ENCODE results near the gene KRTAP4-4.
"Not testable (repeated sequence)": the region's sequence is repeated elsewhere in the genome, so short reads cannot be mapped to it uniquely, and the experiment has no call there.

The KRTAP4-4 gene

DNA sequence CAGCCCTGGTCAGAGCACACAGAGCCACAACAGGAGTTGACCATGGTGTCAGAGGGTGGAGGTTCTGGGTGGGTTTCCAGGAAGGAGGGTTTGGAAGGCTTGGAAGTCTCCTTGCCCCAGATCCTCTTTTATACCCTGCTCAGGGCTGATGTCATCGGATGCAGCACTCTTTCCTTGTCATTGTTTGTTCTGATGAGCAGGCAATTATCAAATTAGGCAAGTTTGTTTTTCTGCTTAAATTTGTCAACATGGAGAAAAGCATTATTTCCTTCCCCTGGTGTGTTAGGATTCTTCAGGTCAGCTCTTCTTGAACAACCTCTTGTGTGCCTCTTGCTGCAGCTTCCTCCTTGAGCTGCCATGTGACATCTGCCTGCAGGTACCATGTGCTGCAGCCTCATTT lies at the start of gene KRTAP4-4:
Gene KRTAP4-4, minus strand, starts transcription at position 101 of the 400 bp plus-strand sequence. Its CDS starts 57 bp downstream, at position 44.
- DNase-seq (ENCODE audit: low spot score): no peak

DNA sequence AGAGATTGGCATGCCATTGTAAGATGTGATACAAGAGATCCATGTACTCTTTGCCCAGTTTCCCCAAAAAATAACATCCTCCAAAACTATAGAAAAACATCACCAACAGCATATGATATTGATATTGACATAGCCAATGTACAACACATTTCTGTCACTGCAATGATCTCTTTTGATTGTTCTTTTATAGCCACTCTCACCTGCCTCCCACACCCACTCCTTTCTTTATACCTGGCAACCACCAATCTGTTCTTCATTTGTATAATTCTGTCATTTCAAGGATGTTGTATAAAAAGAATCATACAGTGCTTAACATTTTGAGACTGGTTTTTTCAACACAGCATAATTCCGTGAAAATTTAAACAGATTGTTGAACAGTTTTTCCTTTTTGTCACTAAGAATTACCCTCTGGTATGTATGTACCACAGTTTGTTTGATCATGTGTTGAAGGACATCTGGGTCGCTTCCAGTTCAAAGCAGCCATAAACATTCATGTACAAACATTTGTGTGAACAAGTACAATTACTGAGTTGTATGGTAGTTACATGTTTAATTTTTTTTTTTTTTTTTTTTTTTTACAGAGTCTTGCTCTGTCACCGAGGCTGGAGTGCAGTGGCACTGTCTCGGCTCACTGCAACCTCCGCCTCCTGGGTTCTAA lies 39.0 kb upstream of the KRTAP4-4 start:
- no peak for DNase-seq (ENCODE audit: low spot score)

DNA sequence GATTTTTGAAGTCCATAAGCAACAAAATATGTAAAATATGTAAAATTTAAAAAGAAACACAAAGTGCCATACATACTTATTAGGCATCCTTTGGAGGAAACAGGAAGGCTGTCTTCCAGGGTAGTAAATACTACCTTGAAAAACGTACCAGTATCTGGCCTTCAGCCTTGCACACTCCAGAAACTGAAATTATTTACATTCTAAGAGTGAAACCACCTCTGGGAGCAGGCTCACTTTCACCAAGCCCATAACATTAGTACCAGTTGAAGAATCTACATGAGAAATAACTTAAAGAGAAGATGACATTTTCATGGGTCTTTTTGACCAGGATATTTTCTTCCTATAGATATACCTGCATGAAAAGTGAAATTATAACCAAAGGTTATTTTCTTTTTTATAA lies 35.5 kb upstream of the KRTAP4-4 start:
- DNase-seq (ENCODE audit: low spot score): no peak

DNA sequence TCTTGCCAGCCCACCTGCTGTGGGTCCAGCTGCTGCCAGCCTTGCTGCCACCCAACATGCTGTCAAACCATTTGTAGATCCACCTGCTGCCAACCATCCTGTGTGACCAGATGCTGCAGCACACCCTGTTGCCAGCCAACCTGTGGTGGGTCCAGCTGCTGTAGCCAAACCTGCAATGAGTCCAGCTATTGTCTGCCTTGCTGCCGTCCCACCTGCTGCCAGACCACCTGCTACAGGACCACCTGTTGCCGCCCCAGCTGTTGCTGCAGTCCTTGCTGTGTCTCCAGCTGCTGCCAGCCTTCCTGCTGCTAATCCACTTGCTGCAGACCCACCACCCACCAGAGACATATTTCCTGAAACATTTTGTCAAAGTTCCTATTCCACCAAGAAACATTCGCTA lies 29.8 kb upstream of the KRTAP4-4 start:
- DNase-seq (ENCODE audit: low spot score): no peak

DNA sequence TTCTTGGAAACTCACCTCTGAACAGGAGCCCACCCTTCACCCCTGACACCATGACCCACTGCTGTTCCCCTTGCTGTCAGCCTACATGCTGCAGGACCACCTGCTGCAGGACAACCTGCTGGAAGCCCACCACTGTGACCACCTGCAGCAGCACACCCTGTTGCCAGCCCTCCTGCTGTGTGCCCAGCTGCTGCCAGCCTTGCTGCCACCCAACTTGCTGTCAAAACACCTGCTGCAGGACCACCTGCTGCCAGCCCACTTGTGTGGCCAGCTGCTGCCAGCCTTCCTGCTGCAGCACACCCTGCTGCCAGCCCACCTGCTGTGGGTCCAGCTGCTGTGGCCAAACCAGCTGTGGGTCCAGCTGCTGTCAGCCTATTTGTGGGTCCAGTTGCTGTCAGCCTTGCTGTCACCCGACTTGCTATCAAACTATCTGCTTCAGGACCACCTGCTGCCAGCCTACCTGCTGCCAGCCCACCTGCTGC lies 29.3 kb upstream of the KRTAP4-4 start, which contains the start of gene KRTAP9-1:
Gene KRTAP9-1, plus strand, starts transcription at position 51 of the 482 bp plus-strand sequence. Its CDS starts 0 bp downstream, at position 51.
- not testable (repeated sequence) for DNase-seq (ENCODE audit: low spot score)

DNA sequence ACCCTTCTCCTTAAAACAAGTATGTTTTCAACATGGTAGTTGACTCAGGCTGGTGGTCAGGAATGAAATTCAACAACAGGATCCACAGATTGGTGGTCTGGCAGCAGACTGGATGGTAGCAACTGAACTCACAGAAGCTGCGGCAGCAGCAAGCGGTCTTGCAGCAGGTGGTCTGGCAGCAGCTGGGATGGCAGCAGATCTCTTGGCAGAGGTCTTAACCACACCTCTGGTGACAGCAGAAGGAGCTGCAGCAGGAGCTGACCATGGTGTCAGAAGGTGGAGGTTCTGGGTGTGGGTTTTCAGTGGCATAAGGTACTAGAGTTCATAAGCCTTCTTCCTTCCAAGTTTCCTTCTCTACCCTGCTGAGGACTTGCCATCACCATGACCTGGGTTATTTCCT lies 26.3 kb upstream of the KRTAP4-4 start:
- no peak for DNase-seq (ENCODE audit: low spot score)

DNA sequence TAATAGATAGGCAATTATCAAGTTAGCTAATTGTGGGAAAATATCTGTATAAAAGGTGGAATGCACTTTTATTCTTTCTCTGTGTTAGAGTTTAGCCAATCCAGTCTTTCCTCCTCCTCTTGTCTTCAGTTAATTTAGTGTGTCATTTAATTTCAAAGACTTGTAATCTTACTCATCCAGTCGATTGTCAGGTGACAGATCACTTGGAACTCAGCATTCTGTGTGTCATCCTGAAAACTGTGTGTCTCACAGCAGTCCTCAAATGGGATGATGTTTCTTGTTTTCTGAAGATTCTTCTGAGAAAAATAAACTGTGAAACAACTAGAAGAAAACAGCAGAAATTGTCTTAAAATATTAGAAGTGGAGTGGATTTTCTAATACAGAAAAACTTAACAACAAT lies 24.5 kb upstream of the KRTAP4-4 start:
- DNase-seq (ENCODE audit: low spot score): no peak

DNA sequence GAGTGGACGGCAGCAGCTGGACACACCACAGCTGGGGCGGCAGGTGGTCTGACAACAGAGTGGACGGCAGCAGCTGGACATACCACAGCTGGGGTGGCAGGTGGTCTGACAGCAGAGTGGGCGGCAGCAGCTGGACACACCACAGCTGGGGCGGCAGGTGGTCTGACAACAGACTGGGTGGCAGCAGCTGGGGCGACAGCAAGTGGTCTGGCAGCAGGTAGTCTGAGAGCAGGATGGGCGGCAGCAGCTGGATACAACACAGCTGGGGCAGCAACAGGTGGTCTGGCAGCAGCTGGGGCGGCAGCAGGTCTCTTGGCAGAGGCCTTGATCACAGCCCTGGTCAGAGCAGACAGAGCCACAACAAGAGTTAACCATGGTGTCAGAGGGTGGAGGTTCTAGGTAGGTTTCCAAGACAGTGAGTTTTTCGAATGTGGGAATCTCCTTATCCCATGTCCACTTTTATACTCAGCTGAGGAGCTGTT lies 24.0 kb upstream of the KRTAP4-4 start, which contains the start of gene KRTAP4-1:
Gene KRTAP4-1, minus strand, starts transcription at position 432 of the 482 bp plus-strand sequence. Its CDS starts 57 bp downstream, at position 375.
- no peak for DNase-seq (ENCODE audit: low spot score)

DNA sequence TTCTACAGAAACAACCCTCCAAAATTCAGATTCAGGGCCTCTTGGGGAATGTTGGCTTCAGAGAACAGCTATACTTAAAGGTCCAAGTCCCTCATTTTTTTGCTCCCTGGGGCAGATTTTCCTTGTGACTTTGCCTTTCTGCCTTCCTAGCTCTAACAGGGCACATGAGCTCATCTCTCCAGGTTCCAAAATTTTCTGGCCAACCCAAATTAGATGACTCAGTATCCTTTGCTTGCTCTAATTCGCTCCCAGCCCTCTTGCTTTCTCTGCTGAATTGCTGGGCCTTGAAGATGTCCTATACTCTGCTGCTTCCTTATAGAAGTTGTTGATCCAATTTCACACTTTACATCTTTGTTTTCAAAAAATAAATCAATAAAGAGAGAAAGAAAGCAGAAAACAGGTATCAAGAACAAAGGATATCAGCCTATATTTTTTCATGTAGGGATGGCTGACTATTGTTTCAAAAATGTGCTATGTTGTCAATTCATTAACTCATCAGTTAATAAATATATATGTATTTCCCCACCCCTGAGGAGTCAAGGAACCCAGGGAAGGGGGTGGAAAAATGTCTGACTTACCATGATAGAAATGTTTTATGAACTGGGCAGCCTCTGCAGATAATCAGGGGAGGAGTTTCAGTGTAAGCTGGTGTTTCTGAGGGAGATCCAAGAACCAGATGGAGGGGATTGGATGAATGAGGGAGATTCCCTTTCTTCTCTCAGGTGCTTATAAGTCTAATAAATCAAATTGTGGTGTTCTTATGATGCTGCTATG lies 18.5 kb upstream of the KRTAP4-4 start:
- DNase-seq (ENCODE audit: low spot score): no peak

DNA sequence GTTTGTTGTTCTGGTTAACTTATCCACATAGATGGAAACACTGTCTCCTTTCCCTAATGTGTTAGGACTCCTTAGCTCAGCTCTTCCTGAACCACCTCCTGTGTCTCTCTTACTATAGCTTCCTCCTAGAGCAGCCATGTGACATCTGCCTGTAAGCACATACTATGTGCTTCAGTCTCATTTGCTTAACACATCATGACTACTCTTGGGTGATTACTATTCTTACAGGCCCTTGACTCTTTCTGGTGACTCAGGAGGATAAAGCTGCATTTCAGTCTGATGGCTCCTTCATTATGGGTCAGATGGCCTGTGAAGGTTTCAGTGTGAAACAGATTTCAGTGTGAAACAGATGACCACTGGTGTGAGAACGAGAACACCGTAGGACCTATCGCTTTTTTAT lies 17.8 kb upstream of the KRTAP4-4 start:
- DNase-seq (ENCODE audit: low spot score): no peak

DNA sequence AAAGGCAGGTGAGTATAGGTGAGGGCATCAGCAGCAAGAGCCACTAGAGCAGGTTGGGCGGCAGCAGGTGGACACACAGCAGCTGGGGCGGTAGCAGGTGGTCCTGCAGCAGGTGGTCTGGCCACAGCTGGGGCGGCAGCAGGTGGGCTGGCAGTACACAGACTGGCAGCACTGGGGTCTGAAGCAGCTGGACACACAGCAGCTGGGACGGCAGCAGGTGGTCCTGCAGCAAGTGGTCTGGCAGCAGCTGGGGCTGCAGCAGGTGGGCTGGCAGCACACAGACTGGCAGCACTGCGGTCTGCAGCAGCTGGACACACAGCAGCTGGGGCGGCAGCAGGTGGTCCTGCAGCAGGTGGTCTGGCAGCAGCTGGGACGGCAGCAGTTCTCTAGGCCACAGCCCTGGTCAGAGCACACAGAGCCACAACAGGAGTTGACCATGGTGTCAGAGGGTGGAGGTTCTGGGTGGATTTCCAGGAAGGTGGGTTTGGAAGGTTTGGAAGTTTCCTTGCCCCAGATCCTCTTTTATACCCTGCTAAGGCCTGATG lies 17.3 kb upstream of the KRTAP4-4 start, which contains the start of gene KRTAP4-2:
Gene KRTAP4-2, minus strand, starts transcription at position 495 of the 545 bp plus-strand sequence. Its CDS starts 57 bp downstream, at position 438.
- DNase-seq (ENCODE audit: low spot score): no peak

DNA sequence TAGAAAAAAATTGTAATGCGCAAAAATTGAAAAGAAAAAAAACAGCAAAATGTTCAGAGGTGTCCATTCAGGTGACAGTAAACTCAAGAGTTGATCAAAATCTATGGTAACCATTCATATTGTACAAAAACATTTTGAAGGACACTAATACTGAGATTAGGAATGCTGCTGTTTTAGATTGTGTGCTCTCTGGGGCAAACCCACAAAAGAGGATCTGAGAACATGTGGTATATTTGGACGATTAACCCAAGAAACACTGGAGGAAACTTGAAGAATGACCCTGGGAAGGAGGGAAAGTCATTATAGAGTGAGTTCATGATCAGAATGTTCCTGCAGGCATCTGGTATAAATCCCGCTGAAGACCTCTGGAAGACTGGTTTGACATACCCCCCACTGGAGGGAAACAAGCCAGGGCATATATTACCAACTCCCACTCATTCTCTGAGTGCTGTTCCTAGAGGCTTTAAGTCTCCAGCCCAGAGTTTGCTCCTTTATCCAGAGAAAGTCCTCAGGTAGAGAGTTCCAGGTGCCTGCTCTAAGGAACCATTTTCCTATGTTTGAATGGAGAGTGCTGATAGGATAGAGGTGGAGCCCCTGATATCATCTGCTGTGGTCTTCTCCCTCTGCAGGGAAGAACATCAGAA lies 16.3 kb upstream of the KRTAP4-4 start:
- DNase-seq (ENCODE audit: low spot score): no peak

DNA sequence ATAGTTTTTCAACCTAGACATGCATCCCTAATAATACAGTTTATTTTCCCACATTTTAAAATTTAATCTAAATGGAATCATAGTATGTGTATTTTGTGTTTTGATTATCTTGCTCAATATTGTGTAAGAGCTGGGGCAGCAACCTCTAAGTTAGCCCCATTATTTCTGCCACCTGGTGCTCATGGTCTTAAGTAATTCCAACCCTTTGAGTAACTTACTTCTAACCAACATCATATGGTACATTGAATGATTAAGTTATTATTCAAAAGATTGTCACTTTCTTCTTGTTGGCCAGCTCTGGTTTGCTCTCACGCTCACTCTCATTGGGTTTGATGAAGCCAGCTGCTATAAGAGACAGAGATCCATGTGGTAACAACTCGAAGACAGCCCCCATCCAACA lies 11.3 kb upstream of the KRTAP4-4 start:
- no peak for DNase-seq (ENCODE audit: low spot score)

DNA sequence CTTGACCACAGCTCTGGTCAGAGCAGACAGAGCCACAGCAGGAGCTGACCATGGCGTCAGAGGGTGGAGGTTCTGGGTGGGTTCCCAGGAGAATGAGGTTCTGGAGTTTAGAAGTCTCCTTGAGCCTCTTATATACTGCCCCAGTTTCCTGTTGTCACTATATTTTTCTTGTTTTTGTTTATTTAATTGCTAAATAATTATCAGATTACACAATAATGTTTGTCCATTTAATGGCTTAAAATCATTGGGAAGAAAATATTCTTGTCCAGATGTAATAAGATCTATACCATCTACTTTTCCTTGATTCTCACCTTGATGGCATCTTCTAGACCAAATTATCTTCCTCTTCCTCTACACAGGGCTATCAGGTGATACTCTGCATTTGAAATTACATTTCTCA lies 7.6 kb upstream of the KRTAP4-4 start, which contains the start of gene KRTAP4-3:
Gene KRTAP4-3, minus strand, starts transcription at position 101 of the 400 bp plus-strand sequence. Its CDS starts 49 bp downstream, at position 52.
- no peak for DNase-seq (ENCODE audit: low spot score)

DNA sequence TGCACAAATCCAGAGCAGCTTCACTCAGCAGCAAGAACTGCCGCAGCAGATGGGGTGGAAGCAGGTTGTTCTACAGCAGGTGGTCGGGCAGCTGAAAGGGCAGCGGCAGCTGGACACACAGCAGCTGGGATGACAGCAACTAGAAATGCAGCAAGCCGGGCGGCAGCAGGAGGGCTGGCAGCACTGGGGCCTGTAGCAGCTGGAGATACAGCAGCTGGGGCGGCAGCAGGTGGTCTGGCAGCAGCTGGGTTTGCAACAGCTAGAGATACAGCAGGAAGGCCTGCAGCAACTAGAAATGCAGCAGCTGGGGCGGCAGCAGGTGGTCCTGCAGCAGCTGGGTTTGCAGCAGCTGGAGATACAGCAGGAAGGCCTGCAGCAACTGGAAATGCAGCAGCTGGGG lies 7.0 kb upstream of the KRTAP4-4 start:
- no peak for DNase-seq (ENCODE audit: low spot score)

DNA sequence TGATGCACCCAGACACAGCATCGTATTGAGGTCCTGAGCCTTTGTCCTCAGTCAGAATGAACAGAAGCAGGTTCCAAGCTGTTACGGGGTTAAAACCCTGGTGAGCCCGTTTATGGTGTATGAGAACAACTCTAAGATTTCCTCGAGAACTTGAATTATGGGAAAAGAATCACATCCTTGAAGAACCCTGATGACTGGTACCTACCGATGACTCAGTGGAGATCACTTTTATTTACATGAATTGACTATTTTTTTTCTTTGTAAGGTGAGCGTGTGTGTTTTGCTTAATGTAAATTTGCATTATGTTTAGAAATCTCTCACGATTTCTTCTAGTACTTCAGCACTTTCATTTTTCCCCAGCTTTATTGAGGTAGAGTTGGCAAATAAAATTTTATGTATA lies 3.3 kb upstream of the KRTAP4-4 start:
- no peak for DNase-seq (ENCODE audit: low spot score)

DNA sequence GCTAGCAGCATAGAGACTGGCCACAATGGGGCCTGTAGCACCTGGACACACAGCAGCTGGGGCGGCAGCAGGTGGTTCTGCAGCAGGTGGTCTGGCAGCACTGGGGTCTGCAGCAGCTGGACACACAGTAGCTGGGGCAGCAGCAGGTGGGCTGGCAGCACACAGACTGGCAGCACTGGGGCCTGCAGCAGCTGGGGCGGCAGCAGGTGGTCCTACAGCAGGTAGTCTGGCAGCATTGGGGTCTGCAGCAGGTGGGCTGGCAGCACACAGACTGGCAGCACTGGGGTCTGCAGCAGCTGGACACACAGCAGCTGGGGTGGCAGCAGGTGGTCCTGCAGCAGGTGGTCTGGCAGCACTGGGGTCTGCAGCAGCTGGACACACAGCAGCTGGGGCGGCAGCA lies 358 bp downstream of the KRTAP4-4 start:
- not testable (repeated sequence) for DNase-seq (ENCODE audit: low spot score)

DNA sequence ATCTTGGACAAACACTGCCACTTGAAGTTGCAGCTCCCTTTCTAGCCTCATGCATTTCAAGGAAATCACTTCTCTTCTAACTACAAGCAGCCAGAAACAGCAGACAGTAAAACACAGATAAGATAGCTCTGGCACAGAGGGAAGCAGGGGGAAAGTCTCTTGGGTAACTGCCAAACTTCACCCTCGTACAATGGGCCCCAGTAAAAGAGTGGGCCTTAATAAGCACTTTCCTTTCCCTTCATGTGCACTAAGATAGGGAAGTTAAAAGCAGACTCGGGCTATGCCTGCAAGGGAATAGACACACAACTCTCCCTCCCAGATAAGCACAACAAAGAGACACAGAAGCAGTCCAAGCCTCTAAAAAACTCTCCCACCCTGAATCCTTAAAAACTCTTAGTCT lies 6.7 kb downstream of the KRTAP4-4 start:
- no peak for DNase-seq (ENCODE audit: low spot score)

DNA sequence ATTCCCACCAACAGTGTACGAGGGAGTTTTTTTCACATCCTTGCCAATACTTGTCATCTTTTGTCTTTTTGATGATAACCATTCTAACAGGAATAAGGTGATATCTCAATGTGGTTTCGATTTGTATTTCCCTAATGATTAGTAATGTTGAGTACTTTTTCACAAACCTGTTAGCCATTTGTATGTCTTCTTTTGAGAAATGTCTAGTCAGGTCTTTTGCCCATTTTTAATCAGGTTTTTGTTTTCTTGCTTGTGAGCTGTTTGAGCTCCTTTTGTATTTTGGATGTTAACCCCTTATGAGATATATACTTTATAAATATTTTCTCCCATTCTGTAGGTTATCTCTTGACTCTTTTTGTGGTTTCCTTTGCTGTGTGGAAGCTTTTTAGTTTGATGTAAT lies 9.0 kb downstream of the KRTAP4-4 start:
- DNase-seq (ENCODE audit: low spot score): no peak

DNA sequence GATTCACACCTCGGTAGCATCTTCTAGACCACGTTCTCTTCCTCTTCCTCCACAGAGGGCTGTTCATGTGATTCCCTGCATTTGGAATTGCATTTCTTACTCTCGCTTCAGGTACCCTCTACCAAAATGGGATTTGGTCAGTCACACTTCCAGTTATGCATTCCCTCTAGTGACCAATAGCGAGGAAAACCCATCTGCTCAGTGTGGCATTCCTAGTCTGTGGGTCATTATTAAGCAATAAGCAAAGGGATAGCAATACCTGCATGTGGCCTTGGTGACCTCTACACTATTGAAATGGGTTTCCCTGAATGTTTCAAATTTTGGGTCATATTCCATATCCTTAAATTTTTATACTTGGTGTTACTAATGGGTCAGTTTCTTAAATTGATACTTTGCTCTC lies 10.5 kb downstream of the KRTAP4-4 start:
- DNase-seq (ENCODE audit: low spot score): no peak

DNA sequence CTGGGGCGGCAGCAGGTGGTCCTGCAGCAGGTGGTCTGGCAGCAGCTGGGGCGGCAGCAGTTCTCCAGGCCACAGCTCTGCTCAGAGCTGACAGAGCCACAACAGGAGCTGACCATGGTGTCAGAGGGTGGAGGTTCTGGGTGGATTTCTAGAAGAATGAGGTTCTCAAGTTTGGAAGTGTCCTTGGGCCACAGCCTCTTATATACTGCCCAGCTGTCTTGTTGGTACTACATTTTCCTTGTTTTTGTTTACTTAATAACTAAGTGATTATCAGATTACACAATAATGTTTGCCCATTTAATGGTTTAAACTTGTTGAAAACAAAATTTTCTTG lies 10.9 kb downstream of the KRTAP4-4 start, which contains the start of gene KRTAP4-5:
Gene KRTAP4-5, minus strand, starts transcription at position 174 of the 334 bp plus-strand sequence. Its CDS starts 58 bp downstream, at position 116.
- no peak for DNase-seq (ENCODE audit: low spot score)
